Body of pancreas (tissue), 4 donors: ENCODE data around the gene FBN1.

Experiments used
- POLR2A ChIP-seq, 3 donors: fragments of 450-650 bp; IDR thresholded peaks; one replicate each; pipeline ENCODE4 v1.6.1; 2016; ENCODE audit warnings: antibody characterized with exemption in 3 of 3, mild to moderate bottlenecking in 2 of 3
- TF ChIP-seq, protein P1 (sequence below), 7 experiments: fragments of 450-650 bp in 4 of 7; fragments of 200-600 bp in 3 of 7; sonication (generic) in 3 of 7; IDR thresholded peaks; one replicate each; pipeline ENCODE4 v1.5.1; 2016 to 2019; ENCODE audit warnings: antibody characterized with exemption in 7 of 7

DNA sequence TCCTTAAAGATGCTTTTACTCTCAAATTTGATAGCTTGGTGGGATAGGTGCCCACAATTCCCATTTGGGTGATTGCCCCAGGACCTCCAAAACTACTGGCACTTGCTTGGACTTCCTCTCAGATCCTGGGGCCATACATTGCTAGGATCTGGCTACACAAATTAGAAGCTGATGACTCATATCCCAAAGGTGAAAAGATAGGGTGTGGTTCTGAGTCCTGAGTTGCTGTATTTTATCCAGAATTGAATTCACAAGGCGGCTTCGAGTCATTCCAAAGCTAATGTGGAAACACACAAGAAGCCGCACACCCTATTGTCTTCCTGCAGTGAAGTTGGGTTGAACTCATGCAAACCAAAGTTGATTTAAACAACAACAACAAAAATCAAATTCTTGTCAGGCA, 260.9 kb downstream of the FBN1 start:
- TF ChIP-seq POLR2A (IDR thresholded peaks at IDR 0.05): no peak
- TF ChIP-seq, protein P1, sequence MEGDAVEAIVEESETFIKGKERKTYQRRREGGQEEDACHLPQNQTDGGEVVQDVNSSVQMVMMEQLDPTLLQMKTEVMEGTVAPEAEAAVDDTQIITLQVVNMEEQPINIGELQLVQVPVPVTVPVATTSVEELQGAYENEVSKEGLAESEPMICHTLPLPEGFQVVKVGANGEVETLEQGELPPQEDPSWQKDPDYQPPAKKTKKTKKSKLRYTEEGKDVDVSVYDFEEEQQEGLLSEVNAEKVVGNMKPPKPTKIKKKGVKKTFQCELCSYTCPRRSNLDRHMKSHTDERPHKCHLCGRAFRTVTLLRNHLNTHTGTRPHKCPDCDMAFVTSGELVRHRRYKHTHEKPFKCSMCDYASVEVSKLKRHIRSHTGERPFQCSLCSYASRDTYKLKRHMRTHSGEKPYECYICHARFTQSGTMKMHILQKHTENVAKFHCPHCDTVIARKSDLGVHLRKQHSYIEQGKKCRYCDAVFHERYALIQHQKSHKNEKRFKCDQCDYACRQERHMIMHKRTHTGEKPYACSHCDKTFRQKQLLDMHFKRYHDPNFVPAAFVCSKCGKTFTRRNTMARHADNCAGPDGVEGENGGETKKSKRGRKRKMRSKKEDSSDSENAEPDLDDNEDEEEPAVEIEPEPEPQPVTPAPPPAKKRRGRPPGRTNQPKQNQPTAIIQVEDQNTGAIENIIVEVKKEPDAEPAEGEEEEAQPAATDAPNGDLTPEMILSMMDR (IDR thresholded peaks at IDR 0.05): no peak
